ENCODE data around the gene SPAG6.

DNA sequence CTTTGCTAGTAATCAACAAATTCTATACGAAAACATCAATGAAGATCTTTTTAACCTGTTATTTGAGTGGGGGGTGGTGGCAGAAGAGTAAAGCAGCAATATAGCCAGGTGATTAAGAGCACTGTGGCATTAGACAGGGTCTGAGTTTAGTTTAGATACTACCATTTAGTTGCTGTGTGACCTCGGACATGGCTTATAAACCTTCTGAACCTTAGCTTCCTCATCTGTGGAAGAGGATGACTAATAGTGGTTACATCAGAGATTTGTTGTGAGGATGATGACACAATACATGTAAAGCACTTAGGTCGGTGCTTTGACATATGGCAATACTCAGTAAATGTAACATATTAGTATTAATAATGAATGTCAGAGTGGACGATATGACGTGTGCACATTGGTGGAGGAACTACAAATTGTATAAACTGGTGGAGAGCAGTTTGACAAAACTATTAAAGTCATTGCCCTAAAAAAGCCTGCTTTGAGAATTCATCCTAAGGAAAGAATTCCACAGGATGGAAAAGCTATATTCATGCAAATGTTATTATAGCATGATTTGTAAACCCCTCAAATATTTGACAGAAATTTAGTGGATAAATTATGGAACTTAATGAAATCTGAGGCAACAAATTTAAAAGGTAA lies 24.3 kb downstream of the SPAG6 start:
- TF ChIP-seq, protein P1, sequence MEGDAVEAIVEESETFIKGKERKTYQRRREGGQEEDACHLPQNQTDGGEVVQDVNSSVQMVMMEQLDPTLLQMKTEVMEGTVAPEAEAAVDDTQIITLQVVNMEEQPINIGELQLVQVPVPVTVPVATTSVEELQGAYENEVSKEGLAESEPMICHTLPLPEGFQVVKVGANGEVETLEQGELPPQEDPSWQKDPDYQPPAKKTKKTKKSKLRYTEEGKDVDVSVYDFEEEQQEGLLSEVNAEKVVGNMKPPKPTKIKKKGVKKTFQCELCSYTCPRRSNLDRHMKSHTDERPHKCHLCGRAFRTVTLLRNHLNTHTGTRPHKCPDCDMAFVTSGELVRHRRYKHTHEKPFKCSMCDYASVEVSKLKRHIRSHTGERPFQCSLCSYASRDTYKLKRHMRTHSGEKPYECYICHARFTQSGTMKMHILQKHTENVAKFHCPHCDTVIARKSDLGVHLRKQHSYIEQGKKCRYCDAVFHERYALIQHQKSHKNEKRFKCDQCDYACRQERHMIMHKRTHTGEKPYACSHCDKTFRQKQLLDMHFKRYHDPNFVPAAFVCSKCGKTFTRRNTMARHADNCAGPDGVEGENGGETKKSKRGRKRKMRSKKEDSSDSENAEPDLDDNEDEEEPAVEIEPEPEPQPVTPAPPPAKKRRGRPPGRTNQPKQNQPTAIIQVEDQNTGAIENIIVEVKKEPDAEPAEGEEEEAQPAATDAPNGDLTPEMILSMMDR (IDR thresholded peaks at IDR 0.05): no peak
- TF ChIP-seq POLR2A (IDR thresholded peaks at IDR 0.05; ENCODE audit: low read depth) (no peak), EP300 (IDR thresholded peaks at IDR 0.05) (no peak), POLR2AphosphoS5 (IDR thresholded peaks at IDR 0.05) (no peak)
